Stimulated activated CD8-positive, alpha-beta memory T cell treated with anti-CD3 and anti-CD28 coated beads, Interleukin-4, amount 100 ng/mL, for 1 hour (primary cell): Measurements from ENCODE around the gene ENPEP.

ENCODE experiments used
- DNase-seq, 2 donors: peaks; one replicate each; pipeline ENCODE4 v3.0.0-alpha.2; 2020; ENCODE audit warnings: low read depth in 2 of 2, low spot score in 1 of 2

The ENPEP gene

DNA sequence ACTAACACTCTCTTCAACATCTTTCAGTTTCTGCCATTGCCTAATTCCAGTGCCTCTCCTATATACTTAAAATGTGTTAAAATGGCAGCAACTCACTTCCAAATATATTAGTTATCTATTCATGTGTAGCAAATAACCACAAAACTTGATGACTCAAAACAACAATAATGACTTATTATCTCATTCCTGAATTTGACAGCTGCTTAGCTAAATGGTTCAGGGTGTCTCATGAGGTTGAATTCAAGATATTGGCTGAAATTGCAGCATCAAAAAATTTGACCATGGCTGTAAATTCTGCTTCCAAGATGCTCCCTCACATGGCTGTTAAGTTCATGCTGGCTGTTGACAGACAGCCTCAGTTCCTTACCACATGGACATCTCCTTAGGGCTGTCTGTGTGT lies 121.6 kb downstream of the ENPEP start:
- no peak for DNase-seq

GRCh38 chr4:110602061-110602460 lies 126.1 kb downstream of the ENPEP start:
- DNase-seq, result no peak

DNA sequence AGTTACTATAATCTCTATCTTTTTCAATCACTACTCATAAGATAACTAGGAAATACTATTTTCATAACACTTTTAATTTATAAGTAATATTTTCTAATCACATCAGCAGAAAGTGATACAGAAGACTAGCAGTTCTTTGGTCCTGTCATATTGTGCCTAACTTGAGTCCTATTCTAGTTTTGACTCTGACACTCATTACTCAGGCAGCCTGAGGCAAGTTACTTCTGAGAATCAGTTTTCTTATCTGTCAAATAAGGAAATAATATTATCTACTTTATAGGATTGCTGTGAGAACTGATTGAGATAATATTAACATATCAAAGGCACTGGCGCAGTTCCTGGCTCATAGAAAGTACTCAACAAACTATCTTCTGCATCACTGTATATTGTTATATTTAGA lies 129.1 kb downstream of the ENPEP start:
- no peak for DNase-seq

- DNase-seq, result no peak
Observed at GRCh38 chr4:110609044-110609750, 133.2 kb downstream of the ENPEP start.

GRCh38 chr4:110610620-110610939 lies 134.6 kb downstream of the ENPEP start:
- no peak for DNase-seq

DNA sequence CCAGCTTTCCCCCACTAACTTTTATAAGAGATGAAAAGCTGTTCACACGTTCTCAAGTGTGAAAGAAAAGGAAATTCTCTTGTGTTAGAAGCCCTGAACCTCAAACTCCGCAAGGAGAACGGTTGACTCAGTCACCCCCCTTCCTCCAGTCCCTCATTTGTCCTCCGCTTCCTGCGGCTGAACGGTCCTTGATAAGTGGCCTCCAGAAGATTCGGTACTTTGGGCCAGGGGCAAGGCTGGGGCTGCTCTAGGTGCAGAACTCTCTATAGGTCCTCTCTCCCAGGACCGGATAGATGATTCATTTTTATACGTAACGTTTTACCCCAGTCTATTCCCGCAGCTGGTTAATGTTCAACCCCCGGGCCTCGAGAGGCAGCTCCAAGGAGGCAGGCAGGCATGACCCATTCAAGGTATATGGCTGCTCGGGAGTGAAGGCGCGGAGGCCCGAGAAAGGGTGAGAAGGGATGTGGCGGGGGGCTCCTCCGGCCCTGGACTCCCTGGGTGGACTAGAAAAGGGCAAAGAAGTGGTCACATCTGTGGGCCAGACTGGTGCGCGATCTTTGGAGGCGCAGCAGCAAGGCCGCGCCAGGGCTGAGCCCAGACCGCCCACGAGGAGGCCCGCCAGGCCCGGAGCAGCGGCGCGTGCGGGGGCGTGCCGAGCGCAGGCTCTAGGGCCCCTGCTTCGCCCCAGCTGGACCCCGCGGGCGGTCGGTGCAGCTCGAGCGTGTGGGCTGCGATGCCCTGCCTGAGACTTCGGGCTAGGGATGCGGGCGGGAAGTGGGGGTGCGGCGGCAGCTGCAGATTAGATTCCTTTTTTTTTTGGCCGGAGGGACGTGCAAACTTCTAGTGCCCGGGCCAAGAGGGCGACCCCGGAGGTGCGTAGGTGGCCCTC lies 135.2 kb downstream of the ENPEP start:
- DNase-seq, result no peak

DNA sequence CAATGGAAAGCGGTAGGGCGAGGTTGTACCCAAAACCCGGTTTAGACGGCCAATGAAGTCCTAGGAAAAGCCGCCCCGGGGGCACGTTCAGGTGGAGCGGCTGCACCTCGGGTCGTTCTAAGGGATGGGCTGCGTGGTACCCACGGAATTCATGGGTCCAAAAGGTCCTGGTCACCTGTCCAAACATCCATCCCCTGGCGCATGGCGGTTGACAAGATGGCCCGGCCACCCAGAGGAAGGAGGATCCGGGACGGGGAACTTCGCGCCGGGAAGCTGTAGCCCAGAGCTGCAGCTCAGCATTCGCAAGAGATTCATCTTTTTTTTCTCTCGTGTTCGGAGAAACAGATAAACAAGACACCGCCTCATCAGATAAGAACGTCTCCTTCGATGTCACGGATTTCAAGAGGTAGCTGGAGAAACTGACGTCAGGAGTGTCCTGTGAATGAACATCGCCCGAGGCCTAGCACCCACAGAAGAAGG lies 136.1 kb downstream of the ENPEP start:
- DNase-seq, result no peak

GRCh38 chr4:110612631-110613269 lies 136.8 kb downstream of the ENPEP start:
- DNase-seq, result no peak

GRCh38 chr4:110613745-110614144 lies 137.8 kb downstream of the ENPEP start:
- DNase-seq, result no peak

DNA sequence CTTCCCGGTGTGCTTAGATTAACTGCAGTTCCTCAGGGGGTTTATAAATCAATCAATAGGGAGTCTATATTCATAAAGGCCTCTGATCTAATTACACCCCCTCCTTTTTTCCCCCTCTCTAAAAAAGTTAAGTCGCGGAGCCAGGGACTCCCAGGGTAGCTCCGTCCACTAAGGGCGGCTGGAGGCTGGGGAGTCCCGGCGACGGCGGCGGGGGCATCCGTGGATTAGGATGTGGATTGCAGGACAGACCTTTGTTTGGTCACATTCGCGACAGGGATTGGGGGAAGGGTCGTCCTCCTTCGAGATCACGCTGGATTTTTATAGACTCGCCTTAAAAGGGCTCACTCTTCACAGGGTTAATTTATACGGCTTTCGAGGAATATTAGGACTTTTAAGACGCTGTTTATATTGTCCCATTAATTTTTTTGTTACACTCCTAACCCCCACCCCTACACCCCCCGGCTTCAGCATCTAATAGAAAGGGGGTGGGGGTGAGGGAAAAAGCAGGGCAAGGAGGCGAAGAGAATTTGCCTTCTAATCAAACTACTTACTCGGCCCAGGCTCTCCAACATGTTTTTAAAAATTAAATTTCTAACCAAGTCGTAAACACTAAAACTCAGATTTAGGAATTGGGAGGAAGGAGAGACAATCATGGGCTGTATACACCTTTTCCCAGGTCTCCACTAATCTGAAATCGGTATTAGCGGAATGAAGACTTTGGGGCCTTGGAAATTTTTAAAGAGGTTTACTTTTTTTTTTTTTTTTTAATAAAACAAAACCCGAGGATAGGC lies 138.4 kb downstream of the ENPEP start:
- DNase-seq, result no peak
